GM19035 (cell line): ENCODE measurements around the gene LMX1A.

Source experiments
- ATAC-seq: cut with Tn5 transposase; IDR thresholded peaks from one replicate; pipeline ENCODE4 v1.9.1; 2021; ENCODE audit not compliant: unreplicated experiment

Gene LMX1A

GRCh38 chr1:165355977-165356811 lies at the start of gene LMX1A:
Gene LMX1A (minus strand): TSS chr1:165356715. CDS start chr1:165355559, 1,156 bp downstream.
- ATAC-seq: no peak

GRCh38 chr1:165403835-165404482 lies 47.4 kb upstream of the LMX1A start:
- peak; percentile 63 for ATAC-seq

GRCh38 chr1:165402517-165403111 lies 46.1 kb upstream of the LMX1A start:
- no peak for ATAC-seq

GRCh38 chr1:165397944-165398343 lies 41.4 kb upstream of the LMX1A start:
- no peak for ATAC-seq

DNA sequence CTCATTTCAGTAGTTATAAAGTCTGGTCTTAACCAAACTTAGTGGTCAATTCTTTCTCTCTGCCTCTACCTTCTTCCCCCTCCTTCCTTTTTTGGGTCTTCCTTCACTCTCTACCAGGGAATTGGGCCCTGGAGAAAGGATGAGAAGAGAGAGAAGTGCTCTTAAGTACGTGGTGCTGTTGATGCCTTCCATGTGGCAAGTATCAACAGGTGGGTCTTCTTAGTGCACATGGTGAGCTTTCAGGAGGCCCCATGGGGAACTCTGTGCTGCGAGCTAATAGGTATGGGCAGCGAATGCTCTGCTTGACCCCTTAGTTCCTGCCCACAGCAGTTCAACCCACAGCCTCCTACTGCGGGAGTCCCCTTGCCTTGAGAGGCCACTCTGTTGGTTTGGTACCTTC lies 39.4 kb upstream of the LMX1A start:
- ATAC-seq: no peak

GRCh38 chr1:165395478-165395877 lies 39.0 kb upstream of the LMX1A start:
- ATAC-seq: no peak

DNA sequence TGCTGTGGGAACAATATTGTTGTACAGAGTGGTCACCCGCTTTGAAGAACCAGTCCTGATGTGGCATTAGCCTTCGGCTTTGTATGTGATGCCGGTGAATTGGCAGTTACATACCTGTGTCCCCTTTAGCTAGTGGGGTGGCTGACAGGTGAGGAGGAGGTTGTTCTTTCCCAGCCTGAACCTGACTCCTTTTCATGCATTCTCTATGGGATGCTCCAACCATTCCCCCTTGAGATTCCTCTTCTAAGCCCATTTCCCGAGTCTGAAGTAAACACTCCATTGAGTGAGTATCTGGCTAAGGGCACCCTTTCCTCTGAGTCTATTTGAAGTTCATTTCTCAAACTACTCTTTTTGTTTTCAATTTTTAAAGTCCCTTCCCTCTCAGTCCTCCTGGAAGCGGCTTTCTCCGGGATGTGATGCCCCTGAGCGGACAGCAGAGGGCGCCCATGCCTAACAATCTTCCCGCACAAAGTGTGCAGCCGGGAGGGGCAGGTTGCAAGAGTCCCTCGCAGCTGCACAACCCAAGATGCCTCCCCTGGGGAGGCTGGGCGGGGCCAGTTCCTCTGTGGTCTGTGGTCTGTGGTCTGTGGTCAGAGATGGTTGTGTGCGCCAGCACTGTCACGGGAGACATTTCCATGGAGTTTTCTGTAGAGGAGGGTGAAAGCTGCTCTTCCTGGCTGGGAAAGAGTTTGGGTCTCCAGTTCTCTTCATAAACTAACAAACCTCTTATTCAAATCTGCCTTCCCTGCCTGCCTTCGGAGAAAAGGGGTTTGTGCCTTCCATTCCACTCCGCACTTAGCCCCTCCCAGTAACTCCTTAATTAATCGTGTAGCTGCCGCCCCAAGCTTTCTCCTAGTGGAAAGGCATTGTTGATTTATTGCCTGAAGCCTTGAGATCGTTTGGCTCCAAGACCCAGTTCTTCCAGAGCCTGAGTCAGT lies 36.4 kb upstream of the LMX1A start:
- peak; percentile 99 for ATAC-seq

DNA sequence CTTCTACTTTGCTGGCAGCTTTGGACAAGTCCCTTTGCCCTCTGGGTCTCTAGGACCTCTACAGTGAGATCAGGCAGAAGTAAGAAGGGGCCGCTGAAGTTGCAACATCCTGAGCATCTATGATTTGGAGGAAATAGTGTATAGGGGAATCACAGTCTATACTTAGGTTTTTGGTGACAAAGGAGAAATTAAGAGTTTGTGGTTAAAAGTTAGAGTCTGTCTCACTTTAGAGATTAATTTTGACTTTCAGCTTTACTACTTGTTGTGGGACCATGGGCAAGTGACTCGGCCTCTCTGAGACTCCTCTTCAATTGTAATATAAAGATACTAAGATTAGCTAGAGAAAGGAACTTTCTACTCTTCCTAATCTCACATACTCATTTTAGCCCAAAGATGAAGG lies 33.1 kb upstream of the LMX1A start:
- no peak for ATAC-seq

- no peak for ATAC-seq
Measured at GRCh38 chr1:165387961-165388360, 31.4 kb upstream of the LMX1A start.

DNA sequence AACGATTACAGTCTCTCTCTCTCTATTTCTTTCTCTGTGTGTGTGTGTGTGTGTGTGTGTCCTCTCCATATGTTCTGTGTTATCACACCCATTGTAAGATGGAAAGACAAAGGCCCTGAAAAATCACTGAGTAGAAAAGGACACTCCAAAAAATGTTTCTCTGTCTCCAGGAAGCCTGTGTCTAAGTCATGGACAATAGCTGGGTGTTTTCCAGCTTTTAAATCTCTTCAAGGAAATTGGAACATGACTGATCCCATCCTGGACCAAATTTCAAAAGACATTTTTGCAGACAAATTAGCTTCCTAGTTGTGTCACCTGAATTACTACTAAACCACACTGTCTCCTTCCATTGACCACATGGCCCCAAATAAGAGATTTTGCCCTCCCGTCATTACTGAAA lies 31.0 kb upstream of the LMX1A start:
- ATAC-seq: no peak

DNA sequence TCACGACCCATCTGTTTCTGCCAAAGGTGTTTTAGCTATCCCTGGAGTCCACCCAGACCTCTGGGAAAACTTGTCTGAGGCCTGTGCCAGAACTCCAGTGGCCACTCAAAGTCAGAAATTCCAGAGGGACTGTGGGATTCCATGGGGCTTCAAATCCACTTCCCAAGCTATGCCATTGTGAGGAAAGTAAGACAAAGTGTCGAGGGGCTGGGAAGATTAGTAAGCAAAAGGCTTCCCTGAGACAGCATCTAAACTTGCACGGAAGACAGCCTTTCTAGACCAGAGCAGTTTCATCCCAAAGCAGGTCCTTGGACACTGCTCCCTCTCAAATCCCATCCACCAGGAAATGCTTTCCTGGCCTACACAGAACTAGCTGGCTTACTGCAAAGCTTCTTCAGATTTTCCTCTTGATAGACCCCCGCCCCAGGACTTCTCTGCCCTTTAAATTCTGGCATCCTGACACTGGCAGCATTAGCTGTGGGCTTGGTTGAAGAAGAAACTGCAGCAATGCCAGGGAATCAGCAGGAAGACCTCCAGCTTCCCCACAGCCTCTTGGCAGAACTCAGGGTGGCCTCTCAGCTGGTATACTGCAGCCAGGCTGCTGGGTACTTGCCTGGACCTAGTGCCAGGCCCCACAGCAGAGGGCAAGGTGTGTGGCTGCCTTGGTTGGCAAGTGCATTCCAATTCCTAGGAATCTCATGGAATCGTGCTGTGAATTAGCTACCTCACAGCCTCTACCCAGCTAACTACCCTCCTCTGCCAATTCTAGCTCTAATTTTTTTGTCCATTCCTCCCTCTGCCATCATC lies 27.3 kb upstream of the LMX1A start:
- ATAC-seq: no peak

DNA sequence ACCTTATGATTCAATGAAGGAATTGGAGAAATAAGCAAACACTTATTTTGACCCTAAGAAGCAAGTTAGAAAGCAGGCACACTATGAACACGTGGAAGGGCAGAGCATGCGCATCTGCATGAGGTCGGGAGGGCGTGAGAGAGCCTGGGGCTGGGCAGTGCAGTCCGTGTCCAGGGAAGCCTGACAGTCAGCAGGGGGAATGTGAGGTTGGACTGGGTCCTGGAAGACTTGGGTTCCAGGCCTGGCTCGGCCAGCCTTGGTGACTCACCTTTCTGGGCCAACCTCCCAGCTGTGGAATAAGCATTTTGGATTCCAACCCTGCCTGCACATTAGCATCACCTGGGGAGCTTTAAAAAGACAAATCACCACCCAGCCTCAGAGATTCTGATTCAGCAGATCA lies 26.6 kb upstream of the LMX1A start:
- ATAC-seq: no peak

- no peak for ATAC-seq
Measured at GRCh38 chr1:165381745-165382505, 25.4 kb upstream of the LMX1A start.

GRCh38 chr1:165376811-165377311 lies 20.3 kb upstream of the LMX1A start:
- no peak for ATAC-seq

DNA sequence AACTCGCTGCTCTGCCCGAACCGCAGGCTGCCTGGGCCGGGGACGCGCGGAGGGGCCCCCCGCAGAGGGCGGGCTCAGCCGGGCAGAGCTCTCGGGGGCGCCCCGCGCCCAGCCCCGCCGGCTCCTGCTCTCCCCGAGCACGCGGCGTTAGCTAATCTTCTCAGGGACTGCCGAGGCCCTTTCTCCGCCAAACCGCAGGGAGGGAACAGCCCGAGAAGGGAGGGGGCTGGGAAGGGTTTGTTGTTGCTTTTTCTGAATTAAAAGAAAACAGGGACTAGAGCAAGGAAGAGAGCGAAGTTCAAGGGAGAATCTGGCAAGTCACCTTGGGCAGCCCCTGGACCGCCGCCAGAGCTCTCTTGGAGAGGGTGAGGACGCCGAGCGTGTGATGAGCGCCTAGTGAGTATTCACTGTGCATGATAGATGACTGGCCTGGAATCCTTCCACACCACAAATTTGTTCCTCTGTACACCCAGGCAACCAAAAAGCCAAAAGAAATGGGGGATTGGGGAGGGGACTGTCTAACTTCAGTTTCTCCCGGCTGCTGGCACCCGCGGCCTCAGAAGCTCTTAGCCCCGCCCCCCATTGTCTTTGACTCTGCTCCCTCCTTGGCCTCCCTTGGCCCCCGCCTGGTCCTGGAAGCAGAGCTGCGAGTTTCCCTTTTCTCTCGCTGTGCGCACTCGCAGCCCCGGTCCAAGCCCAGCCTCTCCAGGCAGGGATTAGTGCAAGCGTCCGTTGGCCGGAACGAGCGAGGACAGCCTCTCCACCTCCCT lies 19.7 kb upstream of the LMX1A start:
- no peak for ATAC-seq

- no peak for ATAC-seq
Measured at GRCh38 chr1:165375623-165376022, 19.1 kb upstream of the LMX1A start.

- ATAC-seq: no peak
Measured at GRCh38 chr1:165371588-165372225, 15.2 kb upstream of the LMX1A start.

GRCh38 chr1:165369255-165369848 lies 12.8 kb upstream of the LMX1A start:
- ATAC-seq: no peak
